HepG2 (cell line): ENCODE results near the gene RALB. TPM values are rescaled to one million over a fixed set of nuclear protein-coding genes. Genes with fewer than 3 reads are reported as not detected.

ENCODE experiments used
- ATAC-seq: fragments of 200-7000 bp; cut with Tn5 transposase; 3 replicates; pipeline ENCODE4 v1.9.1; 2020; ENCODE audit warnings: mild to moderate bottlenecking, moderate library complexity
- BruUV-seq: library from RNA; stranded (reverse); fragments of 400-500 nt; replicated peaks from 2 replicates; lab custom pipeline; 2021; lab: Mats Ljungman, UMichigan
- CTCF ChIA-PET: fragments of 300-600 bp; formaldehyde crosslinking; extraction: SDS; loops from one replicate; lab custom pipeline; 2021; ENCODE audit warnings: low total read pairs, inconsistent platforms, low intra/inter-chr PET ratio; lab: Yijun Ruan, JAX
- POLR2A ChIA-PET: fragments of 350-600 bp; sonication (Branson Sonifier 250); formaldehyde crosslinking; loops from one replicate; lab custom pipeline; 2020; ENCODE audit warnings: antibody characterized with exemption, inconsistent platforms; lab: Yijun Ruan, JAX
- DNase-seq: peaks from one replicate; pipeline ENCODE4 v3.0.0-alpha.2; 2015; ENCODE audit warnings: low spot score
- FAIRE-seq: peaks from 3 replicates; lab custom pipeline; 2011; peaks lifted over from hg19 to GRCh38; lab: Jason Lieb, UNC
- H2AFZ ChIP-seq: one replicate; pipeline ENCODE4 v1.6.1; 2011; ENCODE audit warnings: low read length, inconsistent platforms
- H3K27ac ChIP-seq: fragments of 300-600 bp; 3 replicates; pipeline ENCODE4 v1.8.0; 2011; ENCODE audit warnings: mixed run types, mild to moderate bottlenecking, mixed read lengths, low read length, inconsistent platforms; ENCODE audit not compliant: insufficient read depth; ENCODE audit errors: extremely low read length
- H3K27me3 ChIP-seq, 2 experiments: fragments of 200-600 bp in 1 of 2; 2 replicates in 1 of 2; 3 replicates in 1 of 2; pipeline versions ENCODE4 v1.6.0 to v1.8.0; 2011; ENCODE audit warnings: low read length in 2 of 2, mild to moderate bottlenecking in 2 of 2, moderate library complexity in 2 of 2, inconsistent platforms in 1 of 2; ENCODE audit not compliant: insufficient read depth in 2 of 2, control insufficient read depth in 1 of 2
- H3K36me3 ChIP-seq, 2 experiments: fragments of 200-600 bp in 1 of 2; replicated peaks in 1 of 2; 2 replicates in 1 of 2; 3 replicates in 1 of 2; pipeline versions ENCODE4 v1.5.1 to v1.8.0; 2011; ENCODE audit warnings: low read length in 2 of 2, inconsistent platforms in 1 of 2; ENCODE audit not compliant: insufficient read depth in 2 of 2, control insufficient read depth in 1 of 2
- H3K4me1 ChIP-seq: 2 replicates; pipeline ENCODE4 v1.5.1; 2012; ENCODE audit warnings: low read length, inconsistent platforms; ENCODE audit not compliant: insufficient read depth
- H3K4me2 ChIP-seq: 2 replicates; pipeline ENCODE4 v1.6.0; 2011; ENCODE audit warnings: low read depth, low read length, inconsistent platforms
- H3K4me3 ChIP-seq, 3 experiments: fragments of 200-600 bp in 1 of 3; sonication (generic), shearing (Covaris generic) in 1 of 3; replicated peaks in 1 of 3; 2 replicates each; pipeline ENCODE4 v1.5.1; 2011 to 2016; ENCODE audit warnings: low read length in 3 of 3, inconsistent platforms in 2 of 3, low read depth in 2 of 3, mild to moderate bottlenecking in 2 of 3, control low read depth in 1 of 3, mixed read lengths in 1 of 3; ENCODE audit not compliant: insufficient read depth in 1 of 3
- H3K79me2 ChIP-seq: one replicate; pipeline ENCODE4 v1.6.1; 2011; ENCODE audit warnings: low read length, inconsistent platforms; ENCODE audit not compliant: insufficient read depth
- H3K9ac ChIP-seq: 2 replicates; pipeline ENCODE4 v1.6.0; 2011; ENCODE audit warnings: mild to moderate bottlenecking, low read depth, low read length, inconsistent platforms; ENCODE audit not compliant: insufficient read depth
- H3K9me3 ChIP-seq: 2 replicates; pipeline ENCODE4 v1.5.1; 2012; ENCODE audit warnings: mild to moderate bottlenecking, low read length
- H4K20me1 ChIP-seq: 2 replicates; pipeline ENCODE4 v1.6.0; 2011; ENCODE audit warnings: inconsistent platforms, mild to moderate bottlenecking, low read length, moderate library complexity; ENCODE audit not compliant: insufficient read depth
- EZH2 ChIP-seq: conservative IDR thresholded peaks from 2 replicates; pipeline ENCODE4 v1.6.1; 2012; ENCODE audit warnings: mild to moderate bottlenecking, low read depth, low read length, moderate library complexity
- PATZ1 ChIP-seq: sonication (generic); formaldehyde crosslinking; IDR thresholded peaks from 2 replicates; pipeline ENCODE4 v1.4.0; 2020; ENCODE audit warnings: missing genetic modification reagents
- PITX1 ChIP-seq: sonication (generic); formaldehyde crosslinking; IDR thresholded peaks from 2 replicates; pipeline ENCODE4 v1.5.1; 2020; ENCODE audit warnings: mild to moderate bottlenecking, missing genetic modification reagents
- SAP130 ChIP-seq: IDR thresholded peaks from 2 replicates; pipeline ENCODE4 v1.6.1; 2016; ENCODE audit warnings: low read depth
- TBX2 ChIP-seq: sonication (generic); formaldehyde crosslinking; IDR thresholded peaks from 2 replicates; pipeline ENCODE4 v1.5.0; 2020; ENCODE audit warnings: missing genetic modification reagents, mild to moderate bottlenecking, borderline replicate concordance
- ZBTB25 ChIP-seq: IDR thresholded peaks from 2 replicates; pipeline ENCODE4 v1.6.1; 2018; ENCODE audit warnings: missing genetic modification reagents
- ZNF281 ChIP-seq: sonication (generic); formaldehyde crosslinking; IDR thresholded peaks from 2 replicates; pipeline ENCODE4 v1.4.0; 2020; ENCODE audit warnings: missing genetic modification reagents, borderline replicate concordance
- ZNF598 ChIP-seq: sonication (generic); formaldehyde crosslinking; IDR thresholded peaks from 2 replicates; pipeline ENCODE4 v1.5.1; 2020; ENCODE audit warnings: mild to moderate bottlenecking, missing genetic modification reagents, borderline replicate concordance
- ZNF687 ChIP-seq: sonication (generic); formaldehyde crosslinking; IDR thresholded peaks from 2 replicates; pipeline ENCODE4 v1.5.1; 2020; ENCODE audit warnings: mild to moderate bottlenecking, missing genetic modification reagents, moderate library complexity
- ZSCAN9 ChIP-seq: IDR thresholded peaks from 2 replicates; pipeline ENCODE4 v1.6.1; 2016; ENCODE audit warnings: borderline replicate concordance
- WGBS: methylation state at CpG from one replicate; pipeline ENCODE4 v1.1.6; 2017; ENCODE audit warnings: low lambda C conversion rate; 5-methylcytosine and 5-hydroxymethylcytosine counted together
- in situ Hi-C: cut with HindIII; loops from 2 replicates; pipeline ENCODE4 v1.10.0; 2017; ENCODE audit warnings: low pct_unique_long_range_greater_than_20kb; ENCODE audit not compliant: extremely low pct_ligation_motif_present
- intact Hi-C: fragments of 100-400 bp; cut with micrococcal nuclease; formaldehyde crosslinking; loops from one replicate; pipeline ENCODE4 v1.10.0; 2022; ENCODE audit not compliant: unreplicated experiment
- polyA plus RNA-seq, 8 experiments: library from polyadenylated mRNA; depleted of rRNA in 3 of 8; stranded (reverse) in 7 of 8; unstranded in 1 of 8; fragments of >200 nt; fragmentation: Illumina TruSeq in 4 of 8; extraction: Trizol in 4 of 8; gene quantifications; 2 replicates each; pipeline versions ENCODE4 v1.2.1 to v1.2.3, GENCODE V29; 2011 to 2016; ENCODE audit warnings: low read depth in 4 of 8, missing spikeins in 1 of 8, mixed read lengths in 1 of 8; ENCODE audit not compliant: insufficient read depth in 1 of 8
- total RNA-seq, 5 experiments: library from RNA; depleted of rRNA; stranded (reverse); fragments of >200 nt; fragmentation: Illumina TruSeq; extraction: Trizol; gene quantifications; 2 replicates each; pipeline ENCODE4 v1.2.3, GENCODE V29; 2016; ENCODE audit warnings: low read depth in 1 of 5

Gene RALB
- total and polyA plus RNA-seq, 2 of the 13 experiments (the other 11 are each of a cell fraction or from before 2014, with no cell fraction given), result 37.8 to 43.2 TPM

- TF ChIP-seq ZNF281, result peak; percentile 39; the same call in 1 of the 2 replicates
These were observed 27.7 kb upstream of the RALB start (continued) for GRCh38 chr2:120224735-120225548.

GRCh38 chr2:120225549-120226065 is 27.0 kb upstream of the RALB start:
- H3K9ac ChIP-seq, result no peak overlapping the region
- CTCF ChIA-PET, result no interaction called here
- no peak for FAIRE-seq
- no peaks in the 10 kb centered on the region for H3K36me3 ChIP-seq
- in situ Hi-C loops, result no loop called here
- peaks cover 85% of the 10 kb centered on the region for H3K4me1 ChIP-seq
- TF ChIP-seq EZH2, result 0 out of 2 replicates have a peak, but pooled peaks have one; percentile 22
- TF ChIP-seq ZSCAN9, result no peak
- TF ChIP-seq PATZ1, result peak; percentile 25; the same call in 1 of the 2 replicates
- 0 out of 2 replicates have a peak, but pooled peaks have one; percentile 16 for TF ChIP-seq PITX1 (CRISPR knock-in tag)
- TF ChIP-seq SAP130 (CRISPR knock-in tag), result no peak
- TF ChIP-seq ZNF598 (CRISPR knock-in tag), result 0 out of 2 replicates have a peak, but pooled peaks have one; percentile 1
- TF ChIP-seq TBX2 (CRISPR knock-in tag), result peak; percentile 47; the same call in 1 of the 2 replicates
- TF ChIP-seq ZNF687 (CRISPR knock-in tag), result peak; percentile 44
- no peak for TF ChIP-seq ZBTB25 (CRISPR knock-in tag)
- TF ChIP-seq, all 625 proteins: peak for 6
- Histone ChIP-seq H3K9me3 (no peaks in the 10 kb centered on the region), H3K27me3 (peaks cover 14 to 42% of the 10 kb centered on the region in 2 experiments; a peak in 4 of 5 replicates), H3K79me2 (no peaks in the 10 kb centered on the region), H3K4me2 (peak overlapping the region; percentile 13; the same call in 1 of the 2 replicates), H2AFZ (no peak overlapping the region), H3K27ac (no peak overlapping the region), H4K20me1 (no peaks in the 10 kb centered on the region), H3K4me3 (no peak overlapping the region)
- no peak for ATAC-seq
- no TSS peak for BruUV-seq
- no peak for DNase-seq
- intact Hi-C loops, result no loop called here
- POLR2A ChIA-PET, result interaction anchor here (1.0 to 1.2 kb wide), 2 partner anchors 14 to 32 kb away, joined by 3 read pairs; no protein-coding TSS in a partner anchor
- WGBS, result 24% methylated on average over 7 of the region's 9 CpGs
